Adrenal gland (tissue), 12 donors: ENCODE measurements around the gene PKIB. TPM values are rescaled to one million over a fixed set of nuclear protein-coding genes. Genes with fewer than 3 reads are reported as not detected.

Source experiments
- DNase-seq, 7 donors: peaks; one replicate each; pipeline ENCODE4 v3.0.0-alpha.2; 2019 to 2020
- H3K27ac ChIP-seq, 5 donors: fragments of 200-600 bp; sonication (generic) in 4 of 5; 1 replicate in 3 of 5; 2 replicates in 2 of 5; pipeline versions ENCODE4 v1.5.1 to v1.8.0; 2016 to 2020; ENCODE audit warnings: mild to moderate bottlenecking in 1 of 5
- H3K27me3 ChIP-seq: fragments of 200-600 bp; 2 replicates; pipeline ENCODE4 v1.8.0; 2021
- H3K36me3 ChIP-seq, 2 donors: fragments of 200-600 bp; replicated peaks in 1 of 2; 1 replicate in 1 of 2; 2 replicates in 1 of 2; pipeline versions ENCODE4 v1.5.1 to v1.8.0; 2018 to 2022
- H3K4me1 ChIP-seq, 2 donors: fragments of 200-600 bp; replicated peaks in 1 of 2; 1 replicate in 1 of 2; 2 replicates in 1 of 2; pipeline versions ENCODE4 v1.5.1 to v1.8.0; 2018 to 2021
- H3K4me3 ChIP-seq, 4 donors: fragments of 200-600 bp; sonication (generic) in 3 of 4; one replicate each; pipeline ENCODE4 v1.5.1; 2016 to 2018
- H3K9me3 ChIP-seq, 3 donors: fragments of 200-600 bp; sonication (generic) in 1 of 3; replicated peaks in 1 of 3; 1 replicate in 2 of 3; 2 replicates in 1 of 3; pipeline versions ENCODE4 v1.5.1 to v1.8.0; 2016 to 2021
- POLR2A ChIP-seq, 2 donors: fragments of 450-650 bp; IDR thresholded peaks; one replicate each; pipeline ENCODE4 v1.6.1; 2017; ENCODE audit warnings: antibody characterized with exemption in 2 of 2, mild to moderate bottlenecking in 2 of 2, moderate library complexity in 1 of 2
- WGBS, 4 donors: extraction: QIAGEN DNeasy Blood & Tissue Kit in 2 of 4; methylation state at CpG; one replicate each; pipeline versions ENCODE4 v1.1.5 to v1.1.7; 2013 to 2017; 5-methylcytosine and 5-hydroxymethylcytosine counted together
- intact Hi-C, 2 donors: fragments of 100-400 bp; cut with DNase I; formaldehyde crosslinking; loops; one replicate each; pipeline versions ENCODE4 v1.14.1 to v1.15.0; 2022 to 2023
- polyA plus RNA-seq, 3 donors: library from polyadenylated mRNA; stranded (reverse); fragments of 200-250 nt in 2 of 3; fragments of 350-450 nt in 1 of 3; fragmentation: Illumina TruSeq in 1 of 3; extraction: RNeasy Lipid Tissue Mini Kit (QIAGEN cat#74804) in 1 of 3; gene quantifications; one replicate each; pipeline ENCODE4 v1.2.3, GENCODE V29; 2013 to 2014
- total RNA-seq, 9 donors: library from RNA; depleted of rRNA in 4 of 9; stranded (reverse); fragments of >200 nt in 4 of 9; fragments of 120-200 nt in 1 of 9; fragmentation: NEBNext Ultra II Directional in 1 of 9; extraction: Animal tissue kit (Norgen Biotek cat#: 25700) in 1 of 9; gene quantifications; one replicate each; pipeline versions ENCODE4 v1.1.0 to v1.2.4, GENCODE V29; 2013 to 2023
- TF ChIP-seq, protein P1 (sequence below), 6 experiments: fragments of 450-650 bp in 4 of 6; fragments of 200-600 bp in 2 of 6; sonication (generic) in 1 of 6; IDR thresholded peaks; 1 replicate in 5 of 6; 2 replicates in 1 of 6; pipeline versions ENCODE4 v1.5.1 to v1.8.0; 2016 to 2021; ENCODE audit warnings: antibody characterized with exemption in 6 of 6, mild to moderate bottlenecking in 2 of 6, moderate library complexity in 1 of 6
- donor health status: healthy with polysubstance abuse.
- donor health status: Bipolar disorder and iron deficiency.
- donor health status: DM: yes; HTN: yes; CAD: no.
- donor health status: DM: no; HTN: no; CAD: no.
- donor health status: DM: no; HTN: no; CAD: no.
- donor health status: DM: yes; HTN: yes; CAD: no.

PKIB gene
- total and polyA plus RNA-seq, 12 donors: 0.48 to 6.2 (median 2.5) TPM

DNA sequence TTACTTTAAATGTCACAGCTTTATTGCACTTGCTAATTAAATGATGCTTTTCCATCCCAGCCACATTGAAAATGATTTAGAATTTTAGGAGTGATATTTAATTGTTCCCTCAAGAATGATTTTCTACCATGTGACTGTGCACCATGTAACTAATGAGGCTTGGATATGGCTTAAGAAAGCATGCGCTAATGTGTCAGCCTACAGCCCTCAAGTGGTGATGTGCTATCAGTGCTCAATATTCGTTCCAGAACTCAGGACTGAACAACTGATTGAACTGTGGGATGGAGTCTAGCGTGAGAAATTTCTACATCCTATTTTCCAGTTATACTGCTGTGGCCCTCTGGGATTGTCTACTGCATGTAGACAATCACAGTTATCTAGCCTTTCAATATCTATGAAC, 71.5 kb downstream of the PKIB start:
- 76 to 88% (median 85%) methylated on average over 3 of the region's 3 CpGs for WGBS, 4 donors
- no peak overlapping the region for H3K4me3 ChIP-seq
- no peaks in the 10 kb centered on the region for H3K36me3 ChIP-seq
- H3K4me1 ChIP-seq: no peaks in the 10 kb centered on the region
- no peaks in the 10 kb centered on the region for H3K27me3 ChIP-seq
- DNase-seq: no peak
- no peak overlapping the region for H3K27ac ChIP-seq
- no peak for TF ChIP-seq POLR2A (IDR thresholded peaks at IDR 0.05)
- TF ChIP-seq, protein P1, sequence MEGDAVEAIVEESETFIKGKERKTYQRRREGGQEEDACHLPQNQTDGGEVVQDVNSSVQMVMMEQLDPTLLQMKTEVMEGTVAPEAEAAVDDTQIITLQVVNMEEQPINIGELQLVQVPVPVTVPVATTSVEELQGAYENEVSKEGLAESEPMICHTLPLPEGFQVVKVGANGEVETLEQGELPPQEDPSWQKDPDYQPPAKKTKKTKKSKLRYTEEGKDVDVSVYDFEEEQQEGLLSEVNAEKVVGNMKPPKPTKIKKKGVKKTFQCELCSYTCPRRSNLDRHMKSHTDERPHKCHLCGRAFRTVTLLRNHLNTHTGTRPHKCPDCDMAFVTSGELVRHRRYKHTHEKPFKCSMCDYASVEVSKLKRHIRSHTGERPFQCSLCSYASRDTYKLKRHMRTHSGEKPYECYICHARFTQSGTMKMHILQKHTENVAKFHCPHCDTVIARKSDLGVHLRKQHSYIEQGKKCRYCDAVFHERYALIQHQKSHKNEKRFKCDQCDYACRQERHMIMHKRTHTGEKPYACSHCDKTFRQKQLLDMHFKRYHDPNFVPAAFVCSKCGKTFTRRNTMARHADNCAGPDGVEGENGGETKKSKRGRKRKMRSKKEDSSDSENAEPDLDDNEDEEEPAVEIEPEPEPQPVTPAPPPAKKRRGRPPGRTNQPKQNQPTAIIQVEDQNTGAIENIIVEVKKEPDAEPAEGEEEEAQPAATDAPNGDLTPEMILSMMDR (IDR thresholded peaks at IDR 0.05): no peak
- intact Hi-C loops: no loop called here
- H3K9me3 ChIP-seq: no peaks in the 10 kb centered on the region

DNA sequence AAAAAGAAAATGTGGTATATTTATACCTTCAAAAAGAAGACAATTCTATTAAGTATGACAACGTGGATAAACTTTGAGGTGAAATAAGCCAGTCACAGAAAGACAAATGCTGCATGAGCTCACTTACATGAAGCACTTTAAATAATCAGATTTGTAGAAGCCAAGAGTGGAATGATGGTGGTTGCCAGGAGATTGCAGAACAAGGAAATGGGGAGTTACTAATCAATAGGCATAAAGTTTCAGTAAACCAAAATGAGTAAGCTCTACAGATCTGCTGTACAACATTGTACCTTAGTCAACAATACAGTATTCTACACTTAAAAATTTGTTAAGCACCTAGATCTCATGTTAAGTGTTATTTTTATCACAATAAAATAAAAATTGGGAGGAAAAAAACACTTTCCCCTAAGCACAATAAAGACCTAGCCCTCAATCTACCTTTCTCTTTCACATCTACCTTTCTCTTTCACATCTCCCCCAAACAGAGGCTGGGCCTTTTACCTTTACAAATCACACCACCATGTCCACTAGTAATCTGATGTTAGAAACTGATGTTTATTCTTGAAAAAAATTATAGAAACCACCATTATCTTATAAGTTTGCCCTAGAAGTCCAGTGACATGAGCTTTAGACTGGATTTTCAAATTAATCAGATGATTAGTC, 73.9 kb downstream of the PKIB start:
- TF ChIP-seq, protein P1 (IDR thresholded peaks at IDR 0.05): no peak
- TF ChIP-seq POLR2A (IDR thresholded peaks at IDR 0.05): no peak

DNA sequence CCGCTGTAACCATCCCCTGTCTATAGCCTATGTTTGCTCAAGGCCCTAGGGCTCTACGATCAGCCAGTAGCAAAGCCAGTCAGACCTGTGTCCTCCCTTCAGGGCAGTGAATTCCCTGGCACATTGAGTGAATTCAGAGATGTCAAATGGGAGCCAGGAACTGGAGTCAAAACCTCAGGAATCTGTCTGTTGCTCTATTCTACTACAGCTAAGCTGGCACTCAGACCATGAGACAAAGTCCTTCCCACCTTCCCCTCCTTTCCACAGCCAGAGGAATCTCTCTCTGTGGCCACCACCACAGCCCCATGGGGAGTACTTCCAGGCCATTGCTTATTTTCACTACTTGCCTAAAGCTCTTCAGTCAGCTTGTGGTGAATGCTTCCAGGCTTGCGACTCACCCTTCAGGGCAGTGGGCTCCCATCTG, 82.0 kb downstream of the PKIB start:
- intact Hi-C loops: no loop called here
- H3K27me3 ChIP-seq: no peaks in the 10 kb centered on the region
- no peaks in the 10 kb centered on the region for H3K4me1 ChIP-seq
- no peaks in the 10 kb centered on the region for H3K36me3 ChIP-seq
- TF ChIP-seq, protein P1 (IDR thresholded peaks at IDR 0.05): no peak
- no peak for TF ChIP-seq POLR2A (IDR thresholded peaks at IDR 0.05)
- no peak overlapping the region for H3K4me3 ChIP-seq
- no peaks in the 10 kb centered on the region for H3K9me3 ChIP-seq
- WGBS, 4 donors: 56 to 81% (median 76%) methylated on average over 2 to 3 of the region's 3 CpGs
- DNase-seq: no peak
- no peak overlapping the region for H3K27ac ChIP-seq

More for the DNA sequence above, 73.9 kb downstream of the PKIB start:
- H3K4me1 ChIP-seq: no peaks in the 10 kb centered on the region
- H3K27ac ChIP-seq: no peak overlapping the region
- no peak overlapping the region for H3K4me3 ChIP-seq
- 51 to 55% (median 53%) methylated on average over 1 of the region's 1 CpG for WGBS, 4 donors
- no peaks in the 10 kb centered on the region for H3K9me3 ChIP-seq
- DNase-seq: no peak
- intact Hi-C loops: no loop called here
- no peaks in the 10 kb centered on the region for H3K27me3 ChIP-seq
- H3K36me3 ChIP-seq: no peaks in the 10 kb centered on the region

DNA sequence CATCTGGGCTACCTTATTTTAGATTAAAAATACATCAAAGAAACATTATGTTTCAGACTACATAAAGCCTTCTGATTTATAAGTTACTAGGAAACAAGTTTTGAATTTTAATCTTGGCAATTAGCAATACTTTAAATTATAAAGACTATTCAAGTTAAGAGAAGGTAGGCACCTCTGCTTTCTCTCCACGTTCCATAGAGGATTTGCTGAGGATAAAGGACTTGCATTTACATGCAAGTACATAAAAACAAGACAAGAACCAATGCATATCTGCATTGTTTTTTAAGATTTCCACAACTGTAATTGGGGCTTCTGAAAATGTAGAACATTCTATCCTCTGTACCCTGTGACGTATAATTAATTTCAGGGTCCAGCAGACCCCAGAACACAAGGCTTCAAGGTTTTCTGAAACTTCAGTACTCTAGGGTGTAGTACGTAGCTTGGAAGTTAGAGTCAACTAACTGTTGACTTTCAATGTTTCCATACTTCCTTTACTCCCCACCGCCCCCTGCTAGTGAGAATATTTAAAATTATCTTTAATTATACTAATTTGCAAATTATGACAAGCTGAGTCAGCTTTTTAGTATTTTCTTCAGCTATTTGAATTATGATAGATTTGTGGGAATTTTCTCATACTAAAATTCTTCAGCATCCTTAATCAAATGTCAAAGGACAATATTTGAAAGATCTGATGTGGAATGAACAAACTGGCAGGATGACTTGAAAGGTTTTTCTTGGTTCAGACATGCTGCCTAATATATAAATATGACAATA, 82.8 kb downstream of the PKIB start:
- WGBS, 4 donors: 60 to 78% (median 70%) methylated on average over 4 of the region's 4 CpGs

More for the DNA sequence above, 82.8 kb downstream of the PKIB start:
- no peaks in the 10 kb centered on the region for H3K36me3 ChIP-seq
- H3K4me3 ChIP-seq: no peak overlapping the region
- intact Hi-C loops: no loop called here
- no peaks in the 10 kb centered on the region for H3K27me3 ChIP-seq
- H3K4me1 ChIP-seq: no peaks in the 10 kb centered on the region
- DNase-seq: no peak
- no peak overlapping the region for H3K27ac ChIP-seq
- TF ChIP-seq POLR2A (IDR thresholded peaks at IDR 0.05): no peak
- TF ChIP-seq, protein P1 (IDR thresholded peaks at IDR 0.05): no peak
- no peaks in the 10 kb centered on the region for H3K9me3 ChIP-seq
